GM12878 (cell line): ENCODE results near the gene HJV.

Source experiments
- BHLHE40 ChIP-seq, 2 experiments: fragments of 450-650 bp in 1 of 2; IDR thresholded peaks; 2 replicates each; pipeline ENCODE4 v1.6.1; 2011 to 2017; ENCODE audit warnings: low read depth in 2 of 2, borderline replicate concordance in 1 of 2, improper control_type of control experiment in 1 of 2, low read length in 1 of 2, mild to moderate bottlenecking in 1 of 2
- CHD4 ChIP-seq: fragments of 200-600 bp; sonication (generic); IDR thresholded peaks from 2 replicates; pipeline ENCODE4 v1.6.1; 2016; ENCODE audit warnings: mild to moderate bottlenecking
- EP300 ChIP-seq, 2 experiments: fragments of 150-350 bp in 1 of 2; IDR thresholded peaks; 2 replicates each; pipeline ENCODE4 v1.6.1; 2011 to 2012; ENCODE audit warnings: low read depth in 2 of 2, low read length in 2 of 2, borderline replicate concordance in 1 of 2, improper control_type of control experiment in 1 of 2, inconsistent platforms in 1 of 2; ENCODE audit not compliant: control insufficient read depth in 1 of 2
- ETV6 ChIP-seq, 2 experiments: fragments of 450-650 bp in 1 of 2; IDR thresholded peaks in 1 of 2; conservative IDR thresholded peaks in 1 of 2; 2 replicates each; pipeline ENCODE4 v1.6.1; 2014; ENCODE audit warnings: antibody characterized with exemption in 1 of 2, borderline replicate concordance in 1 of 2, low read depth in 1 of 2, mild to moderate bottlenecking in 1 of 2, moderate library complexity in 1 of 2
- HCFC1 ChIP-seq: fragments of 150-350 bp; IDR thresholded peaks from 2 replicates; pipeline ENCODE4 v1.6.1; 2014; ENCODE audit warnings: low read length
- NFIC ChIP-seq: IDR thresholded peaks from 2 replicates; pipeline ENCODE4 v1.6.1; 2012; ENCODE audit warnings: low read depth, mild to moderate bottlenecking, inconsistent platforms, low read length, moderate library complexity
- NR2C1 ChIP-seq: fragments of 450-650 bp; IDR thresholded peaks from 2 replicates; pipeline ENCODE4 v1.6.1; 2017; ENCODE audit warnings: antibody characterized with exemption, mild to moderate bottlenecking, moderate library complexity
- PAX5 ChIP-seq: IDR thresholded peaks from 2 replicates; pipeline ENCODE4 v1.6.1; 2011; ENCODE audit warnings: low read depth, low read length, borderline replicate concordance
- RAD21 ChIP-seq: IDR thresholded peaks from 2 replicates; pipeline ENCODE4 v1.6.1; 2011; ENCODE audit warnings: mild to moderate bottlenecking, low read depth, low read length, moderate library complexity; ENCODE audit not compliant: insufficient read depth
- REST ChIP-seq: IDR thresholded peaks from 2 replicates; pipeline ENCODE4 v1.6.1; 2012; ENCODE audit warnings: mild to moderate bottlenecking, low read depth, low read length
- SP1 ChIP-seq: IDR thresholded peaks from one replicate; pipeline ENCODE4 v1.6.1; 2011; ENCODE audit warnings: low read depth, low read length
- ZBTB11 ChIP-seq: fragments of 450-650 bp; formaldehyde crosslinking; IDR thresholded peaks from 2 replicates; pipeline ENCODE4 v1.5.0; 2022; ENCODE audit warnings: mild to moderate bottlenecking, missing genetic modification characterization
- TF ChIP-seq, protein P1 (sequence below), 3 experiments: IDR thresholded peaks in 2 of 3; conservative IDR thresholded peaks in 1 of 3; 2 replicates each; pipeline ENCODE4 v1.5.1; 2011; ENCODE audit warnings: low read depth in 3 of 3, low read length in 3 of 3, mild to moderate bottlenecking in 3 of 3, control low read depth in 2 of 3, moderate library complexity in 2 of 3, inconsistent platforms in 1 of 3, mixed read lengths in 1 of 3; ENCODE audit not compliant: control insufficient read depth in 2 of 3, insufficient read depth in 1 of 3; ENCODE audit errors: extremely low read depth in 1 of 3

DNA sequence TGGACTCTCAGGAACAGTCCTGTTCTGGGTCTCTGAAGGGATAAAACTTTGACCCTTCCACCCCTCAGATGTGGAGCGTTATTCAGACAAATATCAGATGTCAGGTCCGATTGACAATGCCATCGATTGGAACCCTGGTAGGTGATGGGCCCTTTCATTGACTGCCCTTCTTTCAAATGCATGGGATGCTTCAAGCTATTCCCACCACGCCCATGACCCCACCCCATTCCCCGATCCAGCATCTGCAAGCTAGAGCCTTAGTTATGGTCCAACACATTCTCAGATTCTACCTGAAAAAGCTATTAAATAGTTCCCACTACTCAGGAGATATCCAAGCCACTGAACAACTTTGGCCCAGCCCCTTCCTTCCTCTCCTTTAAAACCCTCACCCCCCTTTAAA, 44.5 kb downstream of the HJV start:
- no peak for TF ChIP-seq REST
- TF ChIP-seq SP1 = no peak
- no peak for TF ChIP-seq NFIC
- TF ChIP-seq, protein P1, sequence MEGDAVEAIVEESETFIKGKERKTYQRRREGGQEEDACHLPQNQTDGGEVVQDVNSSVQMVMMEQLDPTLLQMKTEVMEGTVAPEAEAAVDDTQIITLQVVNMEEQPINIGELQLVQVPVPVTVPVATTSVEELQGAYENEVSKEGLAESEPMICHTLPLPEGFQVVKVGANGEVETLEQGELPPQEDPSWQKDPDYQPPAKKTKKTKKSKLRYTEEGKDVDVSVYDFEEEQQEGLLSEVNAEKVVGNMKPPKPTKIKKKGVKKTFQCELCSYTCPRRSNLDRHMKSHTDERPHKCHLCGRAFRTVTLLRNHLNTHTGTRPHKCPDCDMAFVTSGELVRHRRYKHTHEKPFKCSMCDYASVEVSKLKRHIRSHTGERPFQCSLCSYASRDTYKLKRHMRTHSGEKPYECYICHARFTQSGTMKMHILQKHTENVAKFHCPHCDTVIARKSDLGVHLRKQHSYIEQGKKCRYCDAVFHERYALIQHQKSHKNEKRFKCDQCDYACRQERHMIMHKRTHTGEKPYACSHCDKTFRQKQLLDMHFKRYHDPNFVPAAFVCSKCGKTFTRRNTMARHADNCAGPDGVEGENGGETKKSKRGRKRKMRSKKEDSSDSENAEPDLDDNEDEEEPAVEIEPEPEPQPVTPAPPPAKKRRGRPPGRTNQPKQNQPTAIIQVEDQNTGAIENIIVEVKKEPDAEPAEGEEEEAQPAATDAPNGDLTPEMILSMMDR (IDR thresholded peaks at IDR 0.05 in 2 of 3, conservative IDR thresholded peaks at IDR 0.05 in 1 of 3; ENCODE audit: control insufficient read depth in 2 of 3, extremely low read depth in 1 of 3, insufficient read depth in 1 of 3, low read depth in 3 of 3, low read length in 3 of 3) = no peak
- no peak for TF ChIP-seq NR2C1
- TF ChIP-seq ETV6 (conservative IDR thresholded peaks at IDR 0.05 in 1 of 2, IDR thresholded peaks at IDR 0.05 in 1 of 2; ENCODE audit: borderline replicate concordance in 1 of 2, low read depth in 1 of 2) = no peak
- TF ChIP-seq HCFC1 = no peak
- TF ChIP-seq EP300 (IDR thresholded peaks at IDR 0.05; ENCODE audit: borderline replicate concordance in 1 of 2, control insufficient read depth in 1 of 2, low read depth in 2 of 2, low read length in 2 of 2) = no peak
- TF ChIP-seq CHD4 = no peak
- TF ChIP-seq ZBTB11 (CRISPR knock-in tag) = no peak
- TF ChIP-seq BHLHE40 (IDR thresholded peaks at IDR 0.05; ENCODE audit: borderline replicate concordance in 1 of 2, low read depth in 2 of 2, low read length in 1 of 2) = no peak
- TF ChIP-seq RAD21 = no peak
- TF ChIP-seq PAX5 = no peak
